Activated gamma-delta T cell treated with anti-CD3 and anti-CD28 coated beads, Interleukin-2, amount 50 U/mL, for 16 hours (primary cell): ENCODE results near the gene RARA.

ENCODE experiments used
- DNase-seq: peaks from one replicate; pipeline ENCODE4 v3.0.0-alpha.2; 2020; ENCODE audit warnings: low read depth

RARA gene

GRCh38 chr17:40329839-40330794 lies 21.1 kb downstream of the RARA start:
- DNase-seq, result no peak

- DNase-seq, result no peak
Observed at GRCh38 chr17:40330850-40331470, 22.0 kb downstream of the RARA start.

GRCh38 chr17:40331743-40332641 lies 23.0 kb downstream of the RARA start:
- no peak for DNase-seq

- no peak for DNase-seq
Observed at GRCh38 chr17:40333781-40334448, 24.9 kb downstream of the RARA start.

- DNase-seq, result no peak
Observed at GRCh38 chr17:40335620-40336019, 26.6 kb downstream of the RARA start.

- no peak for DNase-seq
Observed at GRCh38 chr17:40337351-40337750, 28.4 kb downstream of the RARA start.

GRCh38 chr17:40338058-40338457 lies 29.1 kb downstream of the RARA start:
- DNase-seq, result no peak

- no peak for DNase-seq
Observed at GRCh38 chr17:40338941-40339649, 30.1 kb downstream of the RARA start.

- DNase-seq, result no peak
Observed at GRCh38 chr17:40340327-40340726, 31.3 kb downstream of the RARA start.

GRCh38 chr17:40340880-40341807 lies 32.2 kb downstream of the RARA start:
- DNase-seq, result peak; percentile 78

- no peak for DNase-seq
Observed at GRCh38 chr17:40341808-40342503, 33.0 kb downstream of the RARA start.

- DNase-seq, result no peak
Observed at GRCh38 chr17:40342504-40343218, 33.7 kb downstream of the RARA start.

- DNase-seq, result no peak
Observed at GRCh38 chr17:40343219-40344119, 34.5 kb downstream of the RARA start.

- no peak for DNase-seq
Observed at GRCh38 chr17:40344421-40345160, 35.6 kb downstream of the RARA start.

- no peak for DNase-seq
Observed at GRCh38 chr17:40345161-40345993, 36.4 kb downstream of the RARA start.
